ENCODE measurements around the gene PKN1.
"Not testable (repeated sequence)": the region's sequence is repeated elsewhere in the genome, so short reads cannot be mapped to it uniquely, and the experiment has no call there.

- not testable (repeated sequence) for TF ChIP-seq CTCF, POLR2A (IDR thresholded peaks at IDR 0.05)
These were observed 71.5 kb downstream of the PKN1 start for GRCh38 chr19:14504575-14504974.

Measured in uterus (tissue), 2 donors.